ENCODE measurements around the gene ERCC2.

Gene ERCC2

DNA sequence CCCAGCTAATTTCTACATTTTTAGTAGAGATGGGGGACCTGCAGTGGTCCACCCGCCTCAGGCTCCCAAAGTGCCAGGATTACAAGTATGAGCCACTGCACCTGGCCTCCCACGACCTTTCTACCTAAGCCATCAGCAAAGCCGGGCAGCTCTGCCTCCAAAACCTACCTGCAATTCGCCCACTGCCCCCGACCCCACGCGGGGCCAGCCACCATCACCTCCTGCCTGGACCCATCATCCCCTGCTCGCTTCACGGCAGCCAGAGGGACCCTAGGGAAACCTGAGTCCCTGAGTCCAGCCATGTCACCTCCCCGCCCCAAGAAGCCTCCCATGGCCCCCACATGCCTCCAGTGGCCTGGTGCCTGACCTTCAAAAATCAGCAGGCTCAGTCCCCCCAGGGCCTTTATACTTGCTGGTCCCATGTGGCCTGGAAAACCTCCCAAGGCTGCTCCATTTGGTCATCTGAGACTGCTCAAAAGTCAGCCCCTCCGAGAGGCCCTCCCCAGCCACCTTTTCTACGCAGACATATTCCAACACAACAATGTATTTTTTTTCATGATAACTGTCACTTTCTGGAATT is 12.1 kb downstream of the ERCC2 start:
- H3K4me3 ChIP-seq (ENCODE audit: low read depth, low read length), result no peak overlapping the region
- TF ChIP-seq, protein P1, sequence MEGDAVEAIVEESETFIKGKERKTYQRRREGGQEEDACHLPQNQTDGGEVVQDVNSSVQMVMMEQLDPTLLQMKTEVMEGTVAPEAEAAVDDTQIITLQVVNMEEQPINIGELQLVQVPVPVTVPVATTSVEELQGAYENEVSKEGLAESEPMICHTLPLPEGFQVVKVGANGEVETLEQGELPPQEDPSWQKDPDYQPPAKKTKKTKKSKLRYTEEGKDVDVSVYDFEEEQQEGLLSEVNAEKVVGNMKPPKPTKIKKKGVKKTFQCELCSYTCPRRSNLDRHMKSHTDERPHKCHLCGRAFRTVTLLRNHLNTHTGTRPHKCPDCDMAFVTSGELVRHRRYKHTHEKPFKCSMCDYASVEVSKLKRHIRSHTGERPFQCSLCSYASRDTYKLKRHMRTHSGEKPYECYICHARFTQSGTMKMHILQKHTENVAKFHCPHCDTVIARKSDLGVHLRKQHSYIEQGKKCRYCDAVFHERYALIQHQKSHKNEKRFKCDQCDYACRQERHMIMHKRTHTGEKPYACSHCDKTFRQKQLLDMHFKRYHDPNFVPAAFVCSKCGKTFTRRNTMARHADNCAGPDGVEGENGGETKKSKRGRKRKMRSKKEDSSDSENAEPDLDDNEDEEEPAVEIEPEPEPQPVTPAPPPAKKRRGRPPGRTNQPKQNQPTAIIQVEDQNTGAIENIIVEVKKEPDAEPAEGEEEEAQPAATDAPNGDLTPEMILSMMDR (IDR thresholded peaks at IDR 0.05; ENCODE audit: borderline replicate concordance, insufficient read depth, low read depth, low read length), result no peak

DNA sequence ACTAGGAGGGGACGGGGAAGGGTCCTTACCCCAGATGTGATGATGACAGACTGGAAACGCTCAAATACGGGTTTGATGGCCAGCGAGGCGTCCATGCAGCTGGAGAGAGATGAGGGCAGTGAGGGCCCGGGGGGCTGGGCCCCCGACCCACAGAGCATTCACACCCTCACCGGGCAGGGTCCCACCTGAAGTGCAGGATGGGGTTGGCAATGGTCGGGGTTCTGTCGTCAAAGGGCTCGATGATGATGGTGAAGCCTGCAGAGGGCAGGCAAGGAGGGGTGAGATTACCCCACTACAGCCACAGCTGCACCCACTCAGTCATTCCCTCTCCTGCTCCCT is 13.0 kb downstream of the ERCC2 start:
- no peak overlapping the region for H3K4me3 ChIP-seq (ENCODE audit: low read depth, low read length)
- TF ChIP-seq, protein P1 (IDR thresholded peaks at IDR 0.05; ENCODE audit: borderline replicate concordance, insufficient read depth, low read depth, low read length), result no peak

DNA sequence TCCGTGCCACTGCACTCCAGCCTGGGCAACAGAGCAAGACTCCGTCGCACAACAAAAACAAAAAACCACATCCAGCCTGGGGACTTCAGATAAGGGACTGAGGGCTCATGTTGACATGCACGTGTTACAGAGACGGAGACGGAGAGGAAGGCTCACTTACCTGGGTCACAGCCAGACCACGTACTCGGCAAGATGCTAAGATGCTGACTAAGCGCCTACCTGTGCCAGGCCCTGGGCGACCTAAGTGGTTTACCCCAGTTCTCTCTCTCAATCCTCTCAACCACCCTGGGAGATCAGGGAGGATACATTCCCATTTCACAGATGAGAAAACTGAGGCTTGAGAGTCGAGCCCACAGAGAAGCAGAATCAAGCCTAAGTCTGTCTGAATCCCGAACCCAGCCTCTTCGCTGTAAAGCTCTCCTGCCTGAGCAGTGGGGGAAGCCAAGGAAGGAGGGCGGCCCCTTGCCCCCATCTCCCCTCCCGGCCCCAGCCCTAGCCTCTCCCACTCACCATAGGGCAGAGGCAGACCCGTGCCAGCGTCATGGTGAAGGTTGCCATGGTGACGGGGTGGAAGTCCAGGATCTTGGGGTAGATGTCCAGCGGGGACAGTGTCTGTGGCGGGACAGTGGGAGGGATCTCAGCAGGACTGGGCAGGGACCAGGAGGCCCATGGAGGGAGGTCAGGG is 13.5 kb downstream of the ERCC2 start:
- TF ChIP-seq, protein P1 (IDR thresholded peaks at IDR 0.05; ENCODE audit: borderline replicate concordance, insufficient read depth, low read depth, low read length), result no peak
- H3K4me3 ChIP-seq (ENCODE audit: low read depth, low read length), result no peak overlapping the region

DNA sequence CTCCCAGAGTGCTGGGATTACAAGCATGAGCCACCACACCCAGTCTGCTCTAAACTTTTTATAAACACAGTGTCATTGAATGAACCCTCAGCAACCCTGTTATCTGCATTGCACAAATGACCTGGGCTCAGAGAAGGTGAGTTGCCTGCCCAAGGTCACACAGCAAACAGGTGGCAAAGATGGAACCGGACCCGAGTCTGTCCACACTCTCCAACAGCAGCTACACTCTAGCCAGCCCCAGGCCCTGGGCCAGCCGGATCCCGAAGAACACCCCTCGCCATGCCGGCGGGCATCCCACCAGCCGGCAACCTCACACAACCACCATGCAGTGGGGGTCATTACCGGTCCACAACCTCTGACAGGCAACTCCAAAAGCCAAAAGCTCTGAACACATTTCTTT is 14.5 kb downstream of the ERCC2 start:
- H3K4me3 ChIP-seq (ENCODE audit: low read depth, low read length), result no peak overlapping the region
- TF ChIP-seq, protein P1 (IDR thresholded peaks at IDR 0.05; ENCODE audit: borderline replicate concordance, insufficient read depth, low read depth, low read length), result no peak

DNA sequence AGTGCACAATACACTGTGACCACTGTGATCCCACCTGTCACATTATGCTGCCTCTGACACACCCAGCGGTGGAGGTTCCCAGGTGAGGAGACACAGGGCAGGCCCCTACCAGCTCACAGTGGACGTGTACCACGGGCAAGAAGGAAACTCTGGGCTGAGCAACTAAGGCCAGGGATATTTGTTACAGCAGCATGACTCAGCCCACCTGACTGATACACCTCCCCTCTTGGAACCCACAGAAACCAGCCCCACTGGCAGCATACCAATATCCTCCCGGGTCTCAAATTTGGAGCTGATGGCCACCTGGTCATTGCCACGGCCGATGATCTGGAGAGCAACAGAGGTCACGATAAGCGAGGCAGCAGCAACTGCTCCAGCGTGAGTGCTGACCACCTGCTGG is 15.0 kb downstream of the ERCC2 start:
- H3K4me3 ChIP-seq (ENCODE audit: low read depth, low read length), result no peak overlapping the region
- TF ChIP-seq, protein P1 (IDR thresholded peaks at IDR 0.05; ENCODE audit: borderline replicate concordance, insufficient read depth, low read depth, low read length), result no peak

DNA sequence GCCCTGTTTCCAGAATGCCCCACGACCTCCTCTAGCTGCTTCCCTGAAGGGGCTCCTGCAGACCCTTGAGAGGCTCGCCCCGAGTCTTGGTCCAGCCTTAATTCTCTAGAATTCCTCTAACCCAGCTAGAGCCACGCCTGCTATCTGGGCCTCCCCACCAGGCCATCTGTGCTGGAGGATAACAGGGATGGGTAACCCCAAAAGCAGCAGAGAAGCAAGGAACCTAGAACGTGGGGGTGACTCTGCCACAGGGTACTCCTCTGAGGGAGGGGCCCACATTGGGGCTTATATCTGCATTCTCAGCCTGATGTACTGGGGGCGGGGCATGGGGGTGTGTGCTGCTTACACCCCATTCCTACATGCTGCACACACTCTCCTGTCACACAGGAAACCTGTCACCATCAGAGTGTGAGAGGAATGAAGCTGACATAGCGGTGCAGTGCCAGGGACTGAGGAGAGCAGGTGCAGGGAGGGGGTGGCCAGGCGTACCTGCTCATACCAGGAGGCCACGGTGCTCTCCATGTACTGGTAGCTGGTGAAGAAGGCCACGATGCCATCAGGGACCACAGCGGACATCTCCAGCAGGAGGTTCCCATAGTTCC is 16.0 kb downstream of the ERCC2 start:
- H3K4me3 ChIP-seq (ENCODE audit: low read depth, low read length), result no peak overlapping the region
- TF ChIP-seq, protein P1 (IDR thresholded peaks at IDR 0.05; ENCODE audit: borderline replicate concordance, insufficient read depth, low read depth, low read length), result no peak
